Measurements from ENCODE around the gene PNKP.

PNKP gene

DNA sequence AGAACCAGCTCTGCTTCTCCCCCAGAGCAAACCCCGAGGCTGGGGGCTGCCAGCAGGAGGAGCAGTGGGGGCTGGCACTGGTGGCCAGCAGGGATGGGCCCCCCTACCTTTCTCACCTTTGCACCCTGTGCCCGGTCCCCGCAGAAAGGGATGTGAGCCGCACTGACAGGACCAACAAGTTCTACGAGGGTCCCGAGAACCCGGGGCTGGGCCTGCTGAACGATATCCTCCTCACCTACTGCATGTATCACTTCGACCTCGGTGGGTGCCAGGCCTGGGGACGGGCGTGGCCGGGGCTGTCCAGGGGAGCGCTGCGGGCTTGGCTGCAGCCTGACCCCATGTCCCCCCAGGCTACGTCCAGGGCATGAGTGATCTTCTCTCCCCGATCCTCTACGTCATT is 16.7 kb upstream of the PNKP start:
- no peak for TF ChIP-seq CTCF (IDR thresholded peaks at IDR 0.05; ENCODE audit: low read depth, low read length, missing control alignments)

DNA sequence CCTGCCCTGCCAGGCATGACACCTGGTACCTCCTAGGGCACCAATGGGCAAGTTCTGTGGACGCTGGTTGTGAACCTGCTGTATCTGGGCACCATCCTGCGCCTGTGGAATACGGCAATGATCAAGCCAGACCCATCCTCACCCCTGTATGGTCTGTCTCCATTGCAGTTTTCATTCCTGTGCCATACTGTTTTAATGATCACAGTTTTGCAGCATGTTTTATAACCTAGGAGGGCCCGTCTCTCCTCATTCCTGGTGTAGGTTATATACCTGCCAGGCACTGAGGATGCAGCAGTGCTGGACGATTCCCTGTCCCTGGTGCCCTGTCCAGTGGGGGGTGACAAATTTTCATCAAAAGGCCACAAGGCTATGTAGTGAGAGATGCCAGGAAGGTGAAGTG is 15.7 kb upstream of the PNKP start:
- no peak for TF ChIP-seq CTCF (IDR thresholded peaks at IDR 0.05; ENCODE audit: low read depth, low read length, missing control alignments)
- DNase-seq (ENCODE audit: extremely low read depth, low read depth) = no peak
- no peak overlapping the region for H3K4me3 ChIP-seq (replicated peaks; ENCODE audit: low read depth, low read length)

More for the DNA sequence above, 16.7 kb upstream of the PNKP start:
- no peak for DNase-seq (ENCODE audit: extremely low read depth, low read depth)
- no peak overlapping the region for H3K4me3 ChIP-seq (replicated peaks; ENCODE audit: low read depth, low read length)

DNA sequence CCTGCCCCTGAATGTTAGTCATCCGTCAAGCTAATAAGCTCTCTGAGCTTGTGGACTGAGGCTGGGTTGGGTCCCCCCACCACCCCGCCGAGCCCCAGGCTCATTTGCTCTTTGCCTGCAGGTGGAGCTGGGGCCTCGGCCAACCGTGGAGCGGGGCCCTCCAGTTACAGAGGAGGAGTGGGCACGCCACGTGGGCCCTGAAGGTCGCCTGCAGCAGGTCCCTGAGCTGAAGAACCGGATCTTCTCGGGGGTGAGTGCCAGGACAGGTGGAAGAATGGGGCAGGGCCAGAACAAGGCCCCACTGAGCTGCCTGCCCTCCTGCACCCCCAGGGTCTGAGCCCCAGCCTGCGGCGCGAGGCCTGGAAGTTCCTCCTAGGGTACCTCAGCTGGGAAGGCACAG is 15.3 kb upstream of the PNKP start:
- no peak for TF ChIP-seq CTCF (IDR thresholded peaks at IDR 0.05; ENCODE audit: low read depth, low read length, missing control alignments)
- no peak for DNase-seq (ENCODE audit: extremely low read depth, low read depth)
- no peak overlapping the region for H3K4me3 ChIP-seq (replicated peaks; ENCODE audit: low read depth, low read length)

- no peak overlapping the region for H3K4me3 ChIP-seq (replicated peaks; ENCODE audit: low read depth, low read length)
- TF ChIP-seq CTCF (IDR thresholded peaks at IDR 0.05; ENCODE audit: low read depth, low read length, missing control alignments) = no peak
- DNase-seq (ENCODE audit: extremely low read depth, low read depth) = no peak
Measured at GRCh38 chr19:49881672-49882394, 14.5 kb upstream of the PNKP start.

- H3K4me3 ChIP-seq (replicated peaks; ENCODE audit: low read depth, low read length) = no peak overlapping the region
- no peak for TF ChIP-seq CTCF (IDR thresholded peaks at IDR 0.05; ENCODE audit: low read depth, low read length, missing control alignments)
- DNase-seq (ENCODE audit: extremely low read depth, low read depth) = no peak
Measured at GRCh38 chr19:49881186-49881585, 13.8 kb upstream of the PNKP start.

DNA sequence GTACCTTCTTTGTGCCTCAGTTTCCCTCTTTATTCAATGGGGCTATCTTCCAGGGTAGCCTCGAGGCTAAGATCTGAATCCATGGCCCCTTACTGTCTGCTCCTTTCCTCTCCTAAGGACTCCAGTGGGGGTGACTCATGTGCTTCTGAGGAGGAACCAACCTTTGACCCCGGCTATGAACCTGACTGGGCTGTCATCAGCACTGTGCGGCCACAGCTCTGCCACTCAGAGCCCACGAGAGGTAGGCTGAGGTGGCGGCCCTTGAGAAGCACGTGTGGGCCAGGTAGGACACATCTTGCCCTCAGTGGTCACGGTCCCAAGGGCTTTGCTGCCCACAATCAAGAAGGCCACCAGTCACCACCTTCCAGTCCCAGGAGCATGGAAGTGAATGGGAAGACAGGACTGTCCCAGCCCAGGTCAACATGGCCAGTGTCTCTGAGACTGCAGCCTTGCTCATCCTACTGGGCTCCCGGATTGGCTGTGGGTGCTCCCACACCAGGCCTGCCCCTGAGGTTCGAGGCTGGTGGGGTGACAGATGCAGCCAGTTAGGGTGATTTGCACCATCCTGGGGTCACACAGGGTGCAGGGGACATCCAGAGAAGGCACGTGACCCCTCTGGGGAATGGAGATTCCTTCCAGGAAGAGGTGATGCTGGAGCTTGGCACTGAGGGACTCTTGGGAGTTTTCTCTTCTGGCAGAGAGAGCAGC is 12.9 kb upstream of the PNKP start:
- H3K4me3 ChIP-seq (replicated peaks; ENCODE audit: low read depth, low read length) = no peak overlapping the region
- no peak for DNase-seq (ENCODE audit: extremely low read depth, low read depth)
- TF ChIP-seq CTCF (IDR thresholded peaks at IDR 0.05; ENCODE audit: low read depth, low read length, missing control alignments) = no peak
